CD4-positive, alpha-beta T cell treated with Interleukin-10 for 1 hour (primary cell): ENCODE measurements around the gene TBX2.
A peak's percentile ranks its signal among the peaks of the same experiment; 100 is the strongest.

Experiments used
- DNase-seq: peaks from one replicate; pipeline ENCODE4 v3.0.0-alpha.2; 2020

The TBX2 gene

GRCh38 chr17:61388561-61389356 lies 10.9 kb upstream of the TBX2 start:
- DNase-seq: no peak

GRCh38 chr17:61389670-61390478 lies 9.8 kb upstream of the TBX2 start:
- peak; percentile 30 for DNase-seq

- DNase-seq: no peak
These were observed 9.2 kb upstream of the TBX2 start for GRCh38 chr17:61390479-61390791.

GRCh38 chr17:61391595-61392291 lies 7.9 kb upstream of the TBX2 start:
- no peak for DNase-seq

- no peak for DNase-seq
These were observed 7.0 kb upstream of the TBX2 start for GRCh38 chr17:61392679-61393078.

- DNase-seq: no peak
These were observed 6.1 kb upstream of the TBX2 start for GRCh38 chr17:61393550-61393903.

GRCh38 chr17:61393904-61394629 lies 5.6 kb upstream of the TBX2 start:
- DNase-seq: no peak

GRCh38 chr17:61394630-61395408 lies 4.8 kb upstream of the TBX2 start:
- DNase-seq: no peak

- DNase-seq: no peak
These were observed 4.1 kb upstream of the TBX2 start for GRCh38 chr17:61395409-61395982.

GRCh38 chr17:61395983-61396585 lies 3.6 kb upstream of the TBX2 start:
- no peak for DNase-seq

GRCh38 chr17:61396586-61397085 lies 3.0 kb upstream of the TBX2 start:
- no peak for DNase-seq

GRCh38 chr17:61397086-61397842 lies 2.4 kb upstream of the TBX2 start:
- DNase-seq: no peak

GRCh38 chr17:61398721-61399130 lies 917 bp upstream of the TBX2 start:
- DNase-seq: no peak

- no peak for DNase-seq
These were observed 548 bp downstream of the TBX2 start for GRCh38 chr17:61400066-61400716.

- no peak for DNase-seq
These were observed 1.2 kb downstream of the TBX2 start for GRCh38 chr17:61400717-61401388.

- no peak for DNase-seq
These were observed 1.9 kb downstream of the TBX2 start for GRCh38 chr17:61401389-61402072.

GRCh38 chr17:61402073-61402541 lies 2.5 kb downstream of the TBX2 start:
- DNase-seq: no peak

GRCh38 chr17:61402978-61403800 lies 3.5 kb downstream of the TBX2 start:
- DNase-seq: peak; percentile 19
